Measurements from ENCODE around the gene RIOK1. TPM values are rescaled to one million over a fixed set of nuclear protein-coding genes. Genes with fewer than 3 reads are reported as not detected.

The RIOK1 gene
- total and polyA plus RNA-seq, 9 of the 15 experiments (the other 6 are each of a cell fraction or from before 2014, with no cell fraction given) = 24.9 to 101 (median 52.2) TPM

DNA sequence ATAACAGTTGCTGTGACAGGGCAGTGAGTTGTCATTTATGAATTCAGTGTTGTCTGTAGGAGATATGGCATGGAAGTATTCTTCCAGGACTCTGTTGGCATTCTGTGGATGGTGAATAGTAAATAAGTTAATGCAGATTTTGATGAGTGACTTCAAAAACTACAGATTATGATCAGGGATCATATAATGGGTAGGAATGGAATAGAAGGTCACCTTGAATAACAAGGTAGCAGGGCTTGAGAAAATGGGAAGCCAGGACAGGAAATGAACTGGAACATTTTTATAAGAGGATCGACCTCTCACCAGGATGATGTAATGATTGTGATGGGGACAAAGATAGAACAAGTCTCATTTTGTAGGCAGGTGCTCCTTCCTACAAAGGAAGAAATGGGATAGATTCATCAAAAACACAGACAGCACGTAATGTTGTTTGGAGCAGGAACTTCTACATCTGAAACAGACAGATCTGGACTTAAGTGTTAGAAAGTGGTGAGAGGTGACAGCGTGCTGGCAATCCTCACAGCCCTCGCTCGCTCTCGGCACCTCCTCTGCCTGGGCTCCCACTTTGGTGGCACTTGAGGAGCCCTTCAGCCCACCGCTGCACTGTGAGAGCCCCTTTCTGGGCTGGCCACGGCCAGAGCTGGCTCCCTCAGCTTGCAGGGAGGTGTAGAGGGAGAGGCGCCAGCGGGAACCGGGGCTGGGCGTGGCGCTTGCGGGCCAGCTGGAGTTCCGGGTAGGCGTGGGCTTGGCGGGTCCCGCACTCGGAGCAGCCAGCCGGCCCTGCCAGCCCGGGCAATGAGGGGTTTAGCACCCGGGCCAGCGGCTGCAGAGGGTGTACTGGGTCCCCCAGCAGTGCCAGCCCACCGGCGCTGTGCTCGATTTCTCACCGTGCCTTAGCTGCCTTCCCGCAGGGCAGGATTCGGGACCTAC is 45.8 kb upstream of the RIOK1 start (continued):
- TF ChIP-seq, protein P1, sequence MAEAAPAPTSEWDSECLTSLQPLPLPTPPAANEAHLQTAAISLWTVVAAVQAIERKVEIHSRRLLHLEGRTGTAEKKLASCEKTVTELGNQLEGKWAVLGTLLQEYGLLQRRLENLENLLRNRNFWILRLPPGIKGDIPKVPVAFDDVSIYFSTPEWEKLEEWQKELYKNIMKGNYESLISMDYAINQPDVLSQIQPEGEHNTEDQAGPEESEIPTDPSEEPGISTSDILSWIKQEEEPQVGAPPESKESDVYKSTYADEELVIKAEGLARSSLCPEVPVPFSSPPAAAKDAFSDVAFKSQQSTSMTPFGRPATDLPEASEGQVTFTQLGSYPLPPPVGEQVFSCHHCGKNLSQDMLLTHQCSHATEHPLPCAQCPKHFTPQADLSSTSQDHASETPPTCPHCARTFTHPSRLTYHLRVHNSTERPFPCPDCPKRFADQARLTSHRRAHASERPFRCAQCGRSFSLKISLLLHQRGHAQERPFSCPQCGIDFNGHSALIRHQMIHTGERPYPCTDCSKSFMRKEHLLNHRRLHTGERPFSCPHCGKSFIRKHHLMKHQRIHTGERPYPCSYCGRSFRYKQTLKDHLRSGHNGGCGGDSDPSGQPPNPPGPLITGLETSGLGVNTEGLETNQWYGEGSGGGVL (CRISPR knock-in tag; IDR thresholded peaks at IDR 0.05) = no peak
- TF ChIP-seq ELF4 (CRISPR knock-in tag; IDR thresholded peaks at IDR 0.05) (no peak), ZNF830 (CRISPR knock-in tag; IDR thresholded peaks at IDR 0.05) (no peak), PHB (CRISPR knock-in tag; IDR thresholded peaks at IDR 0.05) (no peak), GABPA (tag; conservative IDR thresholded peaks at IDR 0.05; ENCODE audit: low read depth) (no peak), KLF6 (CRISPR knock-in tag; IDR thresholded peaks at IDR 0.05; ENCODE audit: borderline replicate concordance) (no peak), ZNF384 (IDR thresholded peaks at IDR 0.05; ENCODE audit: low read depth, low read length) (no peak), ZBTB8A (IDR thresholded peaks at IDR 0.05; ENCODE audit: partially characterized antibody) (no peak)
- TF ChIP-seq, protein P2, sequence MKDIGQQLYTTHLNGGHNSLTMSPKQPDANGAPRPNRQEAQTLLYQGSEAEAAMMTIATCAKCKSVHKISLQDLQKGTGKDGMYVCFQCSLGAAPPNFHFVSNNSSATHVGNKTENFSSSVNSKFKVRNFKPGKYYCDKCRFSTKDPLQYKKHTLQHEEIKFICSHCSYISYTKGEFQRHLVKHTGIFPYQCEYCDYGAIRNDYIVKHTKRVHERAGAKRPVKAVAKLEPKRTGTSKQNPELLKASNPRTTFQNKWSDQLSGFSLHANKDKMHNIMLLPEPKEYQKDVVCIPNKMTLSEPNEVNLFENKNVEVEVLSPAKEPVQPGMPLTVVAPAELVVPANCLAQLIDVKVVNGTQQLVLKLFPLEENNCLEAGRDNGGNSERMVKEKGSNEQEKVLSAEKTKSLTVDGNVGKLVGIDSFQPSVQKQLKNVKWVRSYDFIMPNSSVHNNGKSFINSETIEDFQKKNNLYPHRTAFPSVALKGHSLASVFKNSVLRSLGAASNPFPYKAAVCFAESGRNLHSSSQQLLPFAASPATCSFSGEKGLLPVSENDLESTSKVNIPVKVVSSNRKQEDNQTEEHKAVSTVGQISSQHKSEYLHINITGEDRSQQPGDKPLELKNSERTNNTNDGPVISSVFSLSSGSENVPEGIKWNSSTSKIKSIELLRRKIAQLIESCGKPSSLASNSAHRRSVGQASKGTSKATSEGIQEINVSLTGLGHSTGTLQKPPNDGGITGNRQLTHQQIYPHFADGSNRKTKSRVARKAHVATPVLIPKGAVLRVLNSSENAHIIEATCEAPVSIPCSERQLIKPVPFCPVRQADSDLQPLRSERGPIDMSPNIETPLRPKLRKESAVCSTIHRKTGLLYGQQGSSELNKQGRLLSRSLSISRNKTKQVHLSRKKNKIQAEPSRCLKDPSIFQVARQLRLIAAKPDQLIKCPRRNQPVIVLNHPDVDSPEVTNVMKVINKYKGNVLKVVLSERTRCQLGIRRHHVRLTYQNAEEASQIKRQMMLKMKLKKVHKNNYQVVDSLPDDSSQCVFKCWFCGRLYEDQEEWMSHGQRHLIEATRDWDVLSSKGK (CRISPR knock-in tag; IDR thresholded peaks at IDR 0.05) = no peak
- TF ChIP-seq, protein P3, sequence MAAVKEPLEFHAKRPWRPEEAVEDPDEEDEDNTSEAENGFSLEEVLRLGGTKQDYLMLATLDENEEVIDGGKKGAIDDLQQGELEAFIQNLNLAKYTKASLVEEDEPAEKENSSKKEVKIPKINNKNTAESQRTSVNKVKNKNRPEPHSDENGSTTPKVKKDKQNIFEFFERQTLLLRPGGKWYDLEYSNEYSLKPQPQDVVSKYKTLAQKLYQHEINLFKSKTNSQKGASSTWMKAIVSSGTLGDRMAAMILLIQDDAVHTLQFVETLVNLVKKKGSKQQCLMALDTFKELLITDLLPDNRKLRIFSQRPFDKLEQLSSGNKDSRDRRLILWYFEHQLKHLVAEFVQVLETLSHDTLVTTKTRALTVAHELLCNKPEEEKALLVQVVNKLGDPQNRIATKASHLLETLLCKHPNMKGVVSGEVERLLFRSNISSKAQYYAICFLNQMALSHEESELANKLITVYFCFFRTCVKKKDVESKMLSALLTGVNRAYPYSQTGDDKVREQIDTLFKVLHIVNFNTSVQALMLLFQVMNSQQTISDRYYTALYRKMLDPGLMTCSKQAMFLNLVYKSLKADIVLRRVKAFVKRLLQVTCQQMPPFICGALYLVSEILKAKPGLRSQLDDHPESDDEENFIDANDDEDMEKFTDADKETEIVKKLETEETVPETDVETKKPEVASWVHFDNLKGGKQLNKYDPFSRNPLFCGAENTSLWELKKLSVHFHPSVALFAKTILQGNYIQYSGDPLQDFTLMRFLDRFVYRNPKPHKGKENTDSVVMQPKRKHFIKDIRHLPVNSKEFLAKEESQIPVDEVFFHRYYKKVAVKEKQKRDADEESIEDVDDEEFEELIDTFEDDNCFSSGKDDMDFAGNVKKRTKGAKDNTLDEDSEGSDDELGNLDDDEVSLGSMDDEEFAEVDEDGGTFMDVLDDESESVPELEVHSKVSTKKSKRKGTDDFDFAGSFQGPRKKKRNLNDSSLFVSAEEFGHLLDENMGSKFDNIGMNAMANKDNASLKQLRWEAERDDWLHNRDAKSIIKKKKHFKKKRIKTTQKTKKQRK (IDR thresholded peaks at IDR 0.05; ENCODE audit: borderline replicate concordance, low read depth, low read length) = no peak
- TF ChIP-seq, protein P4, sequence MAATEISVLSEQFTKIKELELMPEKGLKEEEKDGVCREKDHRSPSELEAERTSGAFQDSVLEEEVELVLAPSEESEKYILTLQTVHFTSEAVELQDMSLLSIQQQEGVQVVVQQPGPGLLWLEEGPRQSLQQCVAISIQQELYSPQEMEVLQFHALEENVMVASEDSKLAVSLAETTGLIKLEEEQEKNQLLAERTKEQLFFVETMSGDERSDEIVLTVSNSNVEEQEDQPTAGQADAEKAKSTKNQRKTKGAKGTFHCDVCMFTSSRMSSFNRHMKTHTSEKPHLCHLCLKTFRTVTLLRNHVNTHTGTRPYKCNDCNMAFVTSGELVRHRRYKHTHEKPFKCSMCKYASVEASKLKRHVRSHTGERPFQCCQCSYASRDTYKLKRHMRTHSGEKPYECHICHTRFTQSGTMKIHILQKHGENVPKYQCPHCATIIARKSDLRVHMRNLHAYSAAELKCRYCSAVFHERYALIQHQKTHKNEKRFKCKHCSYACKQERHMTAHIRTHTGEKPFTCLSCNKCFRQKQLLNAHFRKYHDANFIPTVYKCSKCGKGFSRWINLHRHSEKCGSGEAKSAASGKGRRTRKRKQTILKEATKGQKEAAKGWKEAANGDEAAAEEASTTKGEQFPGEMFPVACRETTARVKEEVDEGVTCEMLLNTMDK (IDR thresholded peaks at IDR 0.05; ENCODE audit: borderline replicate concordance, insufficient read depth, low read depth, low read length, poor library complexity, severe bottlenecking) = no peak
- TF ChIP-seq, protein P5, sequence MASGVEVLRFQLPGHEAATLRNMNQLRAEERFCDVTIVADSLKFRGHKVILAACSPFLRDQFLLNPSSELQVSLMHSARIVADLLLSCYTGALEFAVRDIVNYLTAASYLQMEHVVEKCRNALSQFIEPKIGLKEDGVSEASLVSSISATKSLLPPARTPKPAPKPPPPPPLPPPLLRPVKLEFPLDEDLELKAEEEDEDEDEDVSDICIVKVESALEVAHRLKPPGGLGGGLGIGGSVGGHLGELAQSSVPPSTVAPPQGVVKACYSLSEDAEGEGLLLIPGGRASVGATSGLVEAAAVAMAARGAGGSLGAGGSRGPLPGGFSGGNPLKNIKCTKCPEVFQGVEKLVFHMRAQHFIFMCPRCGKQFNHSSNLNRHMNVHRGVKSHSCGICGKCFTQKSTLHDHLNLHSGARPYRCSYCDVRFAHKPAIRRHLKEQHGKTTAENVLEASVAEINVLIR (CRISPR knock-in tag; IDR thresholded peaks at IDR 0.05) = no peak

Data from K562 (cell line).